ENCODE measurements around the gene L3MBTL4. TPM values are rescaled to one million over a fixed set of nuclear protein-coding genes. Genes with fewer than 3 reads are reported as not detected.
"Not testable (repeated sequence)": the region's sequence is repeated elsewhere in the genome, so short reads cannot be mapped to it uniquely, and the experiment has no call there.

L3MBTL4 gene
- total RNA-seq, 1 experiment from 2014 or later, result not detected

GRCh38 chr18:6269660-6270332 is 144.9 kb downstream of the L3MBTL4 start:
- H3K4me1 ChIP-seq (replicated peaks; ENCODE audit: insufficient read depth), result no peaks in the 10 kb centered on the region
- TF ChIP-seq EZH2 (IDR thresholded peaks at IDR 0.05; ENCODE audit: low read depth), result no peak
- no peak for TF ChIP-seq CTCF (conservative IDR thresholded peaks at IDR 0.05)
- no peaks in the 10 kb centered on the region for H4K20me1 ChIP-seq (ENCODE audit: insufficient read depth)
- intact Hi-C loops (cut with micrococcal nuclease; ENCODE audit: unreplicated experiment), result no loop called here
- H3K27ac ChIP-seq, result no peak overlapping the region
- no TSS peak for BruUV-seq (replicated peaks)
- peaks cover 37% of the 10 kb centered on the region for H3K27me3 ChIP-seq (ENCODE audit: insufficient read depth, low read depth)
- H3K4me3 ChIP-seq, result no peak overlapping the region
- H3K9me3 ChIP-seq (ENCODE audit: insufficient read depth, low read depth), result no peaks in the 10 kb centered on the region
- no peaks in the 10 kb centered on the region for H3K79me2 ChIP-seq (ENCODE audit: low read depth)
- no peaks in the 10 kb centered on the region for H3K36me3 ChIP-seq (ENCODE audit: low read depth)
- H3K4me2 ChIP-seq, result no peak overlapping the region
- no peaks in the 10 kb centered on the region for H3F3A ChIP-seq (ENCODE audit: insufficient read depth, low read depth)
- no peak for DNase-seq
- CTCF ChIA-PET, result no interaction called here
- H2AFZ ChIP-seq, result no peak overlapping the region
- H3K9me2 ChIP-seq (ENCODE audit: insufficient read depth), result no peaks in the 10 kb centered on the region
- POLR2A ChIA-PET (ENCODE audit: unreplicated experiment), result no interaction called here

GRCh38 chr18:6266212-6266611 is 148.5 kb downstream of the L3MBTL4 start:
- Histone ChIP-seq H2AFZ (no peak overlapping the region), H3K27me3 (ENCODE audit: insufficient read depth, low read depth) (peaks cover 48% of the 10 kb centered on the region), H3K9me3 (ENCODE audit: insufficient read depth, low read depth) (no peaks in the 10 kb centered on the region), H3K79me2 (ENCODE audit: low read depth) (no peaks in the 10 kb centered on the region), H3F3A (ENCODE audit: insufficient read depth, low read depth) (no peaks in the 10 kb centered on the region), H3K9me2 (ENCODE audit: insufficient read depth) (no peaks in the 10 kb centered on the region), H3K27ac (no peak overlapping the region), H3K4me1 (replicated peaks; ENCODE audit: insufficient read depth) (no peaks in the 10 kb centered on the region), H3K4me3 (no peak overlapping the region), H3K36me3 (ENCODE audit: low read depth) (no peaks in the 10 kb centered on the region), H4K20me1 (ENCODE audit: insufficient read depth) (no peaks in the 10 kb centered on the region), H3K4me2 (no peak overlapping the region)
- no TSS peak for BruUV-seq (replicated peaks)
- DNase-seq, result no peak
- ChIA-PET CTCF (no interaction called here), POLR2A (ENCODE audit: unreplicated experiment) (no interaction called here)
- no peak for TF ChIP-seq EZH2 (IDR thresholded peaks at IDR 0.05; ENCODE audit: low read depth)
- TF ChIP-seq CTCF (conservative IDR thresholded peaks at IDR 0.05), result no peak
- intact Hi-C loops (cut with micrococcal nuclease; ENCODE audit: unreplicated experiment), result no loop called here

- Histone ChIP-seq H3K9me2 (ENCODE audit: insufficient read depth) (no peaks in the 10 kb centered on the region), H3K79me2 (ENCODE audit: low read depth) (no peaks in the 10 kb centered on the region), H3K27ac (no peak overlapping the region), H3K4me3 (no peak overlapping the region), H3K36me3 (ENCODE audit: low read depth) (no peaks in the 10 kb centered on the region), H3K4me1 (replicated peaks; ENCODE audit: insufficient read depth) (no peaks in the 10 kb centered on the region), H2AFZ (no peak overlapping the region), H3K9me3 (ENCODE audit: insufficient read depth, low read depth) (no peaks in the 10 kb centered on the region), H3K27me3 (ENCODE audit: insufficient read depth, low read depth) (peaks cover 28% of the 10 kb centered on the region), H3K4me2 (no peak overlapping the region), H3F3A (ENCODE audit: insufficient read depth, low read depth) (no peaks in the 10 kb centered on the region), H4K20me1 (ENCODE audit: insufficient read depth) (no peaks in the 10 kb centered on the region)
- intact Hi-C loops (cut with micrococcal nuclease; ENCODE audit: unreplicated experiment), result no loop called here
- ChIA-PET CTCF (no interaction called here), POLR2A (ENCODE audit: unreplicated experiment) (no interaction called here)
- DNase-seq, result no peak
- no peak for TF ChIP-seq EZH2 (IDR thresholded peaks at IDR 0.05; ENCODE audit: low read depth)
- TF ChIP-seq CTCF (conservative IDR thresholded peaks at IDR 0.05), result no peak
- no TSS peak for BruUV-seq (replicated peaks)
Measured at GRCh38 chr18:6261938-6262337, 152.8 kb downstream of the L3MBTL4 start.

GRCh38 chr18:6259324-6259723 is 155.4 kb downstream of the L3MBTL4 start:
- H2AFZ ChIP-seq; DNase-seq; H3K4me1 ChIP-seq (replicated peaks; ENCODE audit: insufficient read depth); H3K36me3 ChIP-seq (ENCODE audit: low read depth); H3K4me3 ChIP-seq; intact Hi-C loops (cut with micrococcal nuclease; ENCODE audit: unreplicated experiment); BruUV-seq (replicated peaks); H3K79me2 ChIP-seq (ENCODE audit: low read depth); H4K20me1 ChIP-seq (ENCODE audit: insufficient read depth); H3K9me2 ChIP-seq (ENCODE audit: insufficient read depth); H3F3A ChIP-seq (ENCODE audit: insufficient read depth, low read depth); CTCF ChIA-PET; H3K4me2 ChIP-seq; POLR2A ChIA-PET (ENCODE audit: unreplicated experiment); H3K9me3 ChIP-seq (ENCODE audit: insufficient read depth, low read depth); H3K27ac ChIP-seq: not testable (repeated sequence)
- peaks cover 22% of the 10 kb centered on the region for H3K27me3 ChIP-seq (ENCODE audit: insufficient read depth, low read depth)
